ENCODE results near the gene ANO7. TPM values are rescaled to one million over a fixed set of nuclear protein-coding genes. Genes with fewer than 3 reads are reported as not detected.

The ANO7 gene
- total and polyA plus RNA-seq, 7 donors, result 0.41 to 39.2 (median 3.9) TPM; not detected in 2

DNA sequence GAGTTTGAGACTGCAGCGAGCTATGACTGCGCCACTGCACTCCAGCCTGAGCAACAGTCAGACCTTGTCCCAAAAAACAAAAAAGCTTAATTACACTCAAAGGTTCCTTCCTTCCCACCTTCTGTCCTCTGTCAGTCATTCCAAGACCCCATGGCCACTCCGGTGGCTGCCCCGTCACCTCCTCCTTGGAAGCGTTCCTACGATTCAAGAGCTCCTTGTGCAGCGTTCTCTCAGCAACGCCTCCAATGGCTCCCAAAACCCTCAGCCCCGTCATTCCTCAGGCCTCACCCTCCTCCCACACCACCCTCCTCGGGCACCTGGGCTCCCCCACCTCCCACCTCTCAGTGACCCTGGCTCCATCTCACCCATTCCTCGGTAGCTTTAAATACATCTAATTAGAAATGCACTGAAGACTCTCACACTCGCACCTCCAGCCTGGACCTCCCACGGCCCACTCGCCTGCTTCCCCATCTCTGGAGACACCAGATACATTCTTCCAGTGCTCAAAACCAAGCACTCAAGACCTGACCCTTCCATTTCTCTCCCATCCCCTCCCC, 47.2 kb upstream of the ANO7 start:
- H3K4me3 ChIP-seq, result no peak overlapping the region
- no peak for TF ChIP-seq EP300 (IDR thresholded peaks at IDR 0.05)
- TF ChIP-seq CTCF (IDR thresholded peaks at IDR 0.05), result no peak
- no peak for TF ChIP-seq POLR2A (IDR thresholded peaks at IDR 0.05)
- no peak for TF ChIP-seq POLR2AphosphoS5 (IDR thresholded peaks at IDR 0.05)
- H3K27ac ChIP-seq, result no peak overlapping the region
- peak; percentile 48 for DNase-seq
- no peaks in the 10 kb centered on the region for H3K27me3 ChIP-seq
- WGBS, 2 donors, result 94 to 97% methylated on average over 14 of the region's 14 CpGs
- H3K9me3 ChIP-seq, result no peaks in the 10 kb centered on the region
- H3K36me3 ChIP-seq, result no peaks in the 10 kb centered on the region
- intact Hi-C loops (cut with DNase I), result no loop called here
- H3K4me1 ChIP-seq, result no peaks in the 10 kb centered on the region

DNA sequence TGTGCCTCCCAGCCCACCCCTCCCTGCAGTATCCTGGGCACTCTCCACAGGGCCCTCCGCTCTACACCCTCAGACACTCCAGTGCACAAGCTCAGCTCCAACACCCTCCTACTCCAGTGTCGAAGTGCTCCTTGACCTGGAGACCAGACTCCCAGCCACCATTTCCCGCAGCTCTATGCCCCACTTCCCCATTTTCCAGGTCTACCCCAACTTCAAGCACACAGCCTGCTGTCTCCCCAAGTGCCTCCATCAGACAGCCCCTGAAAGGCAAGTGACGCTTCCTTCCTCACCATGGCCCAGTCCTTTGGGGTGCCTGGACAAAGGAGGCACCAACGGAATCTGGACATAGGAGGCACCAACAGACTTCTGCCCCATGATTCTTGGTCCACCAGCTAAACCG, 46.4 kb upstream of the ANO7 start:
- Histone ChIP-seq H3K4me1 (no peaks in the 10 kb centered on the region), H3K27ac (no peak overlapping the region), H3K4me3 (no peak overlapping the region), H3K36me3 (no peaks in the 10 kb centered on the region), H3K9me3 (no peaks in the 10 kb centered on the region), H3K27me3 (no peaks in the 10 kb centered on the region)
- TF ChIP-seq CTCF (IDR thresholded peaks at IDR 0.05), result no peak
- TF ChIP-seq EP300 (IDR thresholded peaks at IDR 0.05), result no peak
- TF ChIP-seq POLR2AphosphoS5 (IDR thresholded peaks at IDR 0.05), result no peak
- TF ChIP-seq POLR2A (IDR thresholded peaks at IDR 0.05), result no peak
- intact Hi-C loops (cut with DNase I), result no loop called here
- peak; percentile 37 for DNase-seq
- 96 to 98% methylated on average over 6 of the region's 6 CpGs for WGBS, 2 donors

- no peak overlapping the region for H3K4me3 ChIP-seq
- intact Hi-C loops (cut with DNase I), result no loop called here
- no peaks in the 10 kb centered on the region for H3K36me3 ChIP-seq
- no peaks in the 10 kb centered on the region for H3K27me3 ChIP-seq
- H3K27ac ChIP-seq, result no peak overlapping the region
- 87 to 90% methylated on average over 9 of the region's 9 CpGs for WGBS, 2 donors
- no peaks in the 10 kb centered on the region for H3K9me3 ChIP-seq
- no peaks in the 10 kb centered on the region for H3K4me1 ChIP-seq
- no peak for TF ChIP-seq POLR2A (IDR thresholded peaks at IDR 0.05)
- no peak for TF ChIP-seq EP300 (IDR thresholded peaks at IDR 0.05)
- TF ChIP-seq POLR2AphosphoS5 (IDR thresholded peaks at IDR 0.05), result no peak
- TF ChIP-seq CTCF (IDR thresholded peaks at IDR 0.05), result no peak
- peak; percentile 26 for DNase-seq
These were observed 45.9 kb upstream of the ANO7 start for GRCh38 chr2:241142593-241142992.

DNA sequence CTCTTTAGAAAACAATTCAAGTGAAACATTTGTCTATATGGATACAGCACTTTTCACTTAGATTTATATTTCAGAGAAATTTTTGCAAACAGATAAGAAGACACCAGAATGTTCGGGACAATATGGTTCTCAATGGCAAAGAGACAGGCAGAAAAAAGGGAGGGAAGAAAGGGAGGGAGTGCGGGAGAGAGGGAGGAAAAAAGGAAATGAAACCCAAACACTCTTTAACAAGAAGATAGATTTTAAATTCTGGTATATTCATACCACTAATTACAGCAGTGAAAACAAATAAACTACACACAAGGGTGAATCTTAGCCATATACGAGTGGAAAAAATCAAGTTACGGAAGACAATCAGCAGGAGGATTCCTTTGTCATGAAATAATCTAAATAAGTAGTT, 42.2 kb upstream of the ANO7 start:
- 78 to 79% methylated on average over 4 of the region's 4 CpGs for WGBS, 2 donors
- H3K9me3 ChIP-seq, result no peaks in the 10 kb centered on the region
- DNase-seq, result no peak
- H3K27ac ChIP-seq, result no peak overlapping the region
- intact Hi-C loops (cut with DNase I), result no loop called here
- H3K4me1 ChIP-seq, result peaks cover 0 to 21% (median 14%) of the 10 kb centered on the region in 4 donors
- H3K4me3 ChIP-seq, result no peak overlapping the region
- no peaks in the 10 kb centered on the region for H3K27me3 ChIP-seq
- H3K36me3 ChIP-seq, result no peaks in the 10 kb centered on the region
- TF ChIP-seq EP300 (IDR thresholded peaks at IDR 0.05) (no peak), POLR2AphosphoS5 (IDR thresholded peaks at IDR 0.05) (no peak), CTCF (IDR thresholded peaks at IDR 0.05) (no peak), POLR2A (IDR thresholded peaks at IDR 0.05) (no peak)

DNA sequence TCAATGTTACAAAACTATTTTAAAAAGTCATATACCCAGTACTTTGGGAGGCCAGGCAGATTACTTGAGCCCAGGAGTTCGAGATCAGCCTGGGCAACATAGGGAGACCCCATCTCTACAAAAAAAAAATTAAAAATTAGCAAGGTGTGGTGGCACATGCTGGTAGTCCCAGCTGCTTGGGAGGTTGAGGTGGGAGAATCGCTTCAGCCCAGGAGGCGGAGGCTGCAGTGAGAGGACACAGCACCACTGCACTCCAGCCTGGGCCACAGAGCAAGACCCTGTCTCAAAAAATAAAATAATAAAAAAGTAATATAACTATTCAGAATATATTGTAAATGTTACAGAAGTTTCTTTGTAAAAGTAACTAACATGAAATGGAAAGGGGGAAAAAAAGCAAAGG, 41.1 kb upstream of the ANO7 start:
- intact Hi-C loops (cut with DNase I), result no loop called here

More for the DNA sequence above, 41.1 kb upstream of the ANO7 start:
- Histone ChIP-seq H3K4me3 (no peak overlapping the region), H3K27me3 (no peaks in the 10 kb centered on the region), H3K36me3 (no peaks in the 10 kb centered on the region), H3K4me1 (peaks cover 0 to 30% (median 15%) of the 10 kb centered on the region in 4 donors), H3K27ac (no peak overlapping the region), H3K9me3 (no peaks in the 10 kb centered on the region)
- DNase-seq, result no peak
- WGBS, 2 donors, result 95 to 96% methylated on average over 3 of the region's 3 CpGs
- TF ChIP-seq POLR2AphosphoS5 (IDR thresholded peaks at IDR 0.05) (no peak), POLR2A (IDR thresholded peaks at IDR 0.05) (no peak), EP300 (IDR thresholded peaks at IDR 0.05) (no peak), CTCF (IDR thresholded peaks at IDR 0.05) (no peak)

Measured in sigmoid colon (tissue), 7 donors.